Epithelial cell of proximal tubule (primary cell): ENCODE measurements around the gene PKDCC. TPM values are rescaled to one million over a fixed set of nuclear protein-coding genes. Genes with fewer than 3 reads are reported as not detected.

Experiments used
- DNase-seq: peaks from one replicate; pipeline ENCODE4 v3.0.0-alpha.2; 2011; ENCODE audit warnings: low read depth
- H3K4me3 ChIP-seq: 2 replicates; pipeline ENCODE4 v1.5.1; 2011; ENCODE audit warnings: low read depth, mild to moderate bottlenecking, low read length
- total RNA-seq: library from RNA; depleted of rRNA; stranded (reverse); fragments of >200 nt; gene quantifications from 2 replicates; pipeline ENCODE4 v1.2.3, GENCODE V29; 2015
- TF ChIP-seq, protein P1 (sequence below): conservative IDR thresholded peaks from 2 replicates; pipeline ENCODE4 v1.5.1; 2012; ENCODE audit warnings: low read depth, mild to moderate bottlenecking, low read length

Gene PKDCC
- total RNA-seq, 1 donor from 2014 or later, result 51.1 TPM

GRCh38 chr2:42085706-42086487, 38.1 kb downstream of the PKDCC start:
- TF ChIP-seq, protein P1, sequence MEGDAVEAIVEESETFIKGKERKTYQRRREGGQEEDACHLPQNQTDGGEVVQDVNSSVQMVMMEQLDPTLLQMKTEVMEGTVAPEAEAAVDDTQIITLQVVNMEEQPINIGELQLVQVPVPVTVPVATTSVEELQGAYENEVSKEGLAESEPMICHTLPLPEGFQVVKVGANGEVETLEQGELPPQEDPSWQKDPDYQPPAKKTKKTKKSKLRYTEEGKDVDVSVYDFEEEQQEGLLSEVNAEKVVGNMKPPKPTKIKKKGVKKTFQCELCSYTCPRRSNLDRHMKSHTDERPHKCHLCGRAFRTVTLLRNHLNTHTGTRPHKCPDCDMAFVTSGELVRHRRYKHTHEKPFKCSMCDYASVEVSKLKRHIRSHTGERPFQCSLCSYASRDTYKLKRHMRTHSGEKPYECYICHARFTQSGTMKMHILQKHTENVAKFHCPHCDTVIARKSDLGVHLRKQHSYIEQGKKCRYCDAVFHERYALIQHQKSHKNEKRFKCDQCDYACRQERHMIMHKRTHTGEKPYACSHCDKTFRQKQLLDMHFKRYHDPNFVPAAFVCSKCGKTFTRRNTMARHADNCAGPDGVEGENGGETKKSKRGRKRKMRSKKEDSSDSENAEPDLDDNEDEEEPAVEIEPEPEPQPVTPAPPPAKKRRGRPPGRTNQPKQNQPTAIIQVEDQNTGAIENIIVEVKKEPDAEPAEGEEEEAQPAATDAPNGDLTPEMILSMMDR, result no peak
- no peak for DNase-seq
- H3K4me3 ChIP-seq, result no peak overlapping the region

- H3K4me3 ChIP-seq, result no peak overlapping the region
- TF ChIP-seq, protein P1, result peak; percentile 79
- no peak for DNase-seq
Observed at GRCh38 chr2:42086500-42086953, 38.7 kb downstream of the PKDCC start.

GRCh38 chr2:42087137-42087856, 39.5 kb downstream of the PKDCC start:
- no peak for DNase-seq
- TF ChIP-seq, protein P1, result no peak
- no peak overlapping the region for H3K4me3 ChIP-seq

GRCh38 chr2:42087857-42088195, 40.0 kb downstream of the PKDCC start:
- H3K4me3 ChIP-seq, result no peak overlapping the region
- TF ChIP-seq, protein P1, result no peak
- DNase-seq, result no peak

DNA sequence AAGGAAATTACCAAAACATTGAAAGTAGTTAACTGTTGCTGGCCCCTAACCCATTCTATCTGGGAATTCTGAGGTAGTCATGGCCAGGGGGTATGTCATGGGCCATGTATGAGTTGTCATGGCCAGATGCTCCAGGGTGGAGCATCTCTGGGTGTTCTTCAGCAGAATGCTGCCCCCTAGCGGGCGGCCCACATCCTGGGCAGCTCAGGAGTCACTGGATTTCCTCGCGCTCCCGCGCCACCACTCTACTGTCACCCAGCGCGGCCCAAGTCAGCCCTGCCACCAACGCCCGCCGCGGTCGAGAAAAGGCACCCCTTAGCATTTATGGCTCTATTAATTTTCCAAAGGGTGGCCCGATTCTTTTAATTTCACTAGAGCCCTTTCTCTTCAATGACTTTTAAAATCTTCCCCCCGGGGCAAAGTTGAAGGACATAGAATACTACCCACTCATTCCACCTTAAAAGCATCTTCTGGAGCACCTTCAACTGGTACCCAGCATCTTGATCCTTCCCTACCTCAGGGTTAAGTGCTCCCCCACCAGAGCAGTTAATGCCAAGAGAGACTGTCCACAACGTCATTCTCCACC, 41.6 kb downstream of the PKDCC start:
- TF ChIP-seq, protein P1, result peak; percentile 74
- DNase-seq, result no peak
- no peak overlapping the region for H3K4me3 ChIP-seq

DNA sequence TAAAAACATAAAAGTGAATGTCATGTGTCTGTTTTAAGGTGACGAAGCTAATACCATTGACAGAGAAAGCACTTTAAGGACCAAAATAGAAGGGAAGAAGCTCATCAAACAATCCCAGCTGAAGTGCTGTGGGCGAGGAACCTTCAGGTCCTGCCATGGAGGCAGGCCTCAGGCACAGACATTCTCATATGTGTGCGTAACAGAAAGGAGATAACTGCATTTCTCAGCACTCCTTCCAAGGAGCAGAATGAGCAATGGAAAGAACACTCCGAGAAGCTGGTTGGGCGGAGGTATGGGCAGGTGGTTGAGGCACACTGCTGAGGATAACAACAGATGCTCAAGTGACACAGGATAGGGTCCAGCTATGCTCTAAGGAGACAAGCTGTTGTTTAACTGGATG, 42.4 kb downstream of the PKDCC start:
- TF ChIP-seq, protein P1, result no peak

More for the DNA sequence above, 42.4 kb downstream of the PKDCC start:
- no peak for DNase-seq
- H3K4me3 ChIP-seq, result no peak overlapping the region
